Coronary artery (tissue), 2 donors: Measurements from ENCODE around the gene MFRP.
"Not testable (repeated sequence)": the region's sequence is repeated elsewhere in the genome, so short reads cannot be mapped to it uniquely, and the experiment has no call there.

ENCODE experiments used
- DNase-seq: peaks from one replicate; pipeline ENCODE4 v3.0.0-alpha.2; 2017; ENCODE audit warnings: low spot score
- H3K27ac ChIP-seq, 2 donors: fragments of 200-600 bp; sonication (generic); one replicate each; pipeline ENCODE4 v1.5.1; 2016 to 2019
- H3K4me3 ChIP-seq: fragments of 200-600 bp; sonication (generic); 2 replicates; pipeline ENCODE4 v1.5.1; 2016; ENCODE audit warnings: mild to moderate bottlenecking, moderate library complexity
- TF ChIP-seq, protein P1 (sequence below): fragments of 200-600 bp; sonication (generic); IDR thresholded peaks from one replicate; pipeline ENCODE4 v1.5.1; 2019; ENCODE audit warnings: antibody characterized with exemption

Gene MFRP

DNA sequence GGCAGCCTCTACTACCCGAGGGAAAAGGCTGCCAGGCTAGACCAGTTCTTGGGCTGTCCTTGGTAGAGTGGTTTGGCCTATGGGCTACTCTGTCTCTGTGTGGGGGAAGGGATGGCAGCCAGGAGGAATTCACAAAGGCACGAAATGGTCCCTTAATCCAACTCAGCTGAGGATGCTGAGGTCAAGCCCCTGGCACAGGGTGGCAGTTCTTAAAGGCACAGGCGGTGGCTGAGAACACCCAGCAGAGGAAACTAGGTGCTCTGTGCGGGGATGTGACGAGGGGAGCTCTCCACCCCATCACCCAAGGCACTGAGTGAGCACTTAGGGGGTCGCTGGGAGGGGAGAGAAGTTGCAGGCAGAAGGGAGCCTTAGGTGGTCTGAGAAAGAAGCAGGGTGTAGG lies at the start of gene MFRP:
MFRP (minus strand) TSS at position 101 of the 400 bp plus-strand sequence. CDS start 192 bp downstream, outside the sequence.
- Histone ChIP-seq H3K4me3 (no peak within 1 kb of the TSS), H3K27ac (peak within 1 kb of the TSS in 1 of 2 donors; percentile 41)
- DNase-seq: no peak
- TF ChIP-seq, protein P1, sequence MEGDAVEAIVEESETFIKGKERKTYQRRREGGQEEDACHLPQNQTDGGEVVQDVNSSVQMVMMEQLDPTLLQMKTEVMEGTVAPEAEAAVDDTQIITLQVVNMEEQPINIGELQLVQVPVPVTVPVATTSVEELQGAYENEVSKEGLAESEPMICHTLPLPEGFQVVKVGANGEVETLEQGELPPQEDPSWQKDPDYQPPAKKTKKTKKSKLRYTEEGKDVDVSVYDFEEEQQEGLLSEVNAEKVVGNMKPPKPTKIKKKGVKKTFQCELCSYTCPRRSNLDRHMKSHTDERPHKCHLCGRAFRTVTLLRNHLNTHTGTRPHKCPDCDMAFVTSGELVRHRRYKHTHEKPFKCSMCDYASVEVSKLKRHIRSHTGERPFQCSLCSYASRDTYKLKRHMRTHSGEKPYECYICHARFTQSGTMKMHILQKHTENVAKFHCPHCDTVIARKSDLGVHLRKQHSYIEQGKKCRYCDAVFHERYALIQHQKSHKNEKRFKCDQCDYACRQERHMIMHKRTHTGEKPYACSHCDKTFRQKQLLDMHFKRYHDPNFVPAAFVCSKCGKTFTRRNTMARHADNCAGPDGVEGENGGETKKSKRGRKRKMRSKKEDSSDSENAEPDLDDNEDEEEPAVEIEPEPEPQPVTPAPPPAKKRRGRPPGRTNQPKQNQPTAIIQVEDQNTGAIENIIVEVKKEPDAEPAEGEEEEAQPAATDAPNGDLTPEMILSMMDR: no peak

DNA sequence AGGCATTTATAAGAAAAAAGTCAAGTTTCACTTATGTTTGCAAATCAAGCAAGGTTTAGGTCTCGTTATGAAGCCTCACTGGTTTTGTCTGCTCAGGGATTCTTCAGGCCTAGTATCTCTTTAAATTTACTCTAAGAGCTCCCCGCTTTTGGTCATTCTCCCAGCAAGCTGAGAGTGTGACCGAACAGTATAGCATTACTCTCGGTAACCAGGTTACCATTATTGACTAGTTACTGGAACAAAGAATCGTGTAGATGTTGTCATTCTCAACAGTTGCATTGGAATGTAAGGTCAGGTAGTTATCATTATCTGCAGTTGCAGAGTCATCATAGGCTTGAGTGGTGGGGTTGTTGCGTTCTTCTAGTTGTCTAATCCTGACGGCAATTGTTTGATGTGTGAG lies 44.8 kb upstream of the MFRP start:
- TF ChIP-seq, protein P1: no peak
- H3K4me3 ChIP-seq: no peak overlapping the region
- H3K27ac ChIP-seq: no peak overlapping the region
- DNase-seq: no peak

DNA sequence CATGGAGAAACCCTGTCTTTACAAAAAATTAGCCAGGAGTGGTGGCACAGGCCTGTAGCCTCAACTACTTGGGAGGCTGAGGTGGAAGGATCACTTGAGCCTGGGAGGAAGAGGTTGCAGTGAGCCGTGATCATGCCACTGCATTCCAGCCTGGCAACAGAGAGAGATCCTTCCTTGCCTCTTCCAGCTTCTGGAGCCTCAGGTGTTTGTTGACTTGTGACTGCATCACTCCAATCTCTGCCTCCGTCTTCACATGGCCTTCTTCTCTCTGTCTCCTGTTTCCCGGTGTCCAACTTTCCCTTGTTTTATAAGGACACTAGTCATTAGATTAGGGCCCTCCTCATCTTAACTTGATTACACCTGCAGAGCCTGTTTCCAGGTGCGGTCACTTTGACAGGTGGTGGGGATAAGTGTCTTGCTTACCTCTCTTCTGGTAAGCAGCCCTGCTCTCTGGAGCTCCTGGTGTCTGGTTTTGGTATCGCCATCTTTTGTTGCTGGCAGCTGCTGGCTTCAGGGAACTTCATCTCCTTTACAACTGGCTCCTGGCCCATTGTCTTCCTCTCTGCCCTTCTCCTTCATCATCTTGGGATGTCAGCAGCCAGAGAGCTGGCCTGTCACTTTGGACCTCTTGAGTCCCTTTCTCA lies 43.2 kb upstream of the MFRP start:
- TF ChIP-seq, protein P1: no peak
- no peak for DNase-seq
- no peak overlapping the region for H3K4me3 ChIP-seq
- no peak overlapping the region for H3K27ac ChIP-seq

DNA sequence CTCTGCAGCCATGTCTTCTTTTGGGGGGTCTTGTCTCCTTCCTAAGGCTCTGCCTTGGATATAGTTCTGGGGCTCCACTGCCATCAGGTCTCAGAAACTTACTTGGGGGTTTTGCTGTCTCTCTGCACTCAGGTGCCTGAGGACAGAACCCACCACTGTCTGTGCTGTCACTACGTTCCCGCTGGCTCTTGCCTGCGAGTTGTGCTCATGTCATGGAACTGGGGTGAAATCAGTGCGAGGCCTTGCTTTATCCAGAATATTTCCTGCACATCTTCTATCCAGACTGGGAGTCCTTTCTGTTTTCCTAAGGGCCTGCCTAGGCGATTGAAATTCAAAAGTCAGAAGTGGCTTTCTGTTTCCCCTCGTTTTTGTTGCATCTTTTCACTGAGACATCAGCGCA lies 41.6 kb upstream of the MFRP start:
- Histone ChIP-seq H3K4me3 (no peak overlapping the region), H3K27ac (no peak overlapping the region)
- TF ChIP-seq, protein P1: no peak
- DNase-seq: no peak

DNA sequence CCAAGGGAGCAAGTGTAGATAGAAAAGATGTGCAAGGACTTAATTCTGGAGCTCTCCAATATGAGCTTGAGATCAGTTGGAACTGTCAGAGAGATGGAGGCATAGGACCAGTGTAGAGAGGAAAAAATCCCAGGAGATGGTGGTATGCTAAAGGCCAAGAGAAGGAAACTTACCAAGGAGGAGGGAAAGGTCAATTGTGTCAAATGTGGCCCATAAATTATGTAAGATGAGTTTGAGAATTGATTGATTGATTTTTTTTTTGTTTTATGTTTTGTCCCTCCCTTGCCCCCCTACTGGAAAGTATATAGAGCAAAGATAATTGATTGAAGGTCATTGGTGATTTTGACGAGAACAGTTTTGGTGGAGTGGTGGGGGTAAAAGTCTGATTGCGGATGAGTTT lies 37.8 kb upstream of the MFRP start:
- H3K27ac ChIP-seq: no peak overlapping the region
- no peak for DNase-seq
- TF ChIP-seq, protein P1: no peak
- H3K4me3 ChIP-seq: no peak overlapping the region

DNA sequence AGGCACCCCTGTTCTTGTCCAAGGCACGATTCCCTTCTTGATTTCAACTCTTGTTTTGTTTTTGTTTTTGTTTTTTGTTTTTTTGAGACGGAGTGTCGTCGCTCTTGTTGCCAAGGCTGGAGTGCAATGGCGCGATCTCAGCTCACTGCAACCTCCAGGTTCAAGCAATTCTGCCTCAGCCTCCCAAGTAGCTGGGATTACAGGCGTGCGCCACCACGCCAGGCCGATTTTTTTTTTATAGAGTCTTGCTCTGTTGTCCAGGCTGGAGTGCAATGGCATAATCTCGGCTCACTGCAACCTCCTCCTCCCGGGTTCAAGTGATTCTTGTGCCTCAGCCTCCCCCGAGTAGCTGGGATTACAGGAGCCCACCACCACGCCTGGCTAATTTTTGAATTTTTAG lies 36.0 kb upstream of the MFRP start:
- not testable (repeated sequence) for DNase-seq, H3K27ac ChIP-seq
- peak overlapping the region; percentile 73 for H3K4me3 ChIP-seq

DNA sequence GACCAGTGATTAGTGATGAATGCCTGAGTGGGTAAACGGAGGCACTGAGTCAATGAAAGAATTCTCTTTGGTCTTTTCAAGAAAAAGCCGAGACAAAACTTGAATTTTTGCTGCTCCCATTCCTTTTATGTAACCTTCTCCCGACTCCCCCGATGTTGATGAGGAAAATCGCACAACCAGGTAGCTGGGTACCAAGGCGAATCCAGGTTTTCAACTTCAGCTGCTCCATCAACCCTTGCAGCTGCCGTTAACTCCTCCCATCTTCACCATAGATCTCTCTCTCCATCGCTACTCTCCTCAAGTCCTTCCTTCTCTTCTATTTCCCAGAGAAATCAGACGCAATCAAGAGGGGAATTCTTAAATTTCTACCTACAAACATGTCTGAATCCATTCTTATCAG lies 35.6 kb upstream of the MFRP start:
- TF ChIP-seq, protein P1: no peak
- DNase-seq: no peak
- Histone ChIP-seq H3K4me3 (peak overlapping the region; percentile 73), H3K27ac (peak overlapping the region in 1 of 2 donors; percentile 12)
